Adrenal gland (tissue), 12 donors: ENCODE measurements around the gene NUP153. TPM values are rescaled to one million over a fixed set of nuclear protein-coding genes. Genes with fewer than 3 reads are reported as not detected.

Experiments
- DNase-seq, 7 donors: peaks; one replicate each; pipeline ENCODE4 v3.0.0-alpha.2; 2019 to 2020
- H3K27ac ChIP-seq, 5 donors: fragments of 200-600 bp; sonication (generic) in 4 of 5; 1 replicate in 3 of 5; 2 replicates in 2 of 5; pipeline versions ENCODE4 v1.5.1 to v1.8.0; 2016 to 2020; ENCODE audit warnings: mild to moderate bottlenecking in 1 of 5
- H3K27me3 ChIP-seq: fragments of 200-600 bp; 2 replicates; pipeline ENCODE4 v1.8.0; 2021
- H3K36me3 ChIP-seq, 2 donors: fragments of 200-600 bp; replicated peaks in 1 of 2; 1 replicate in 1 of 2; 2 replicates in 1 of 2; pipeline versions ENCODE4 v1.5.1 to v1.8.0; 2018 to 2022
- H3K4me1 ChIP-seq, 2 donors: fragments of 200-600 bp; replicated peaks in 1 of 2; 1 replicate in 1 of 2; 2 replicates in 1 of 2; pipeline versions ENCODE4 v1.5.1 to v1.8.0; 2018 to 2021
- H3K4me3 ChIP-seq, 4 donors: fragments of 200-600 bp; sonication (generic) in 3 of 4; one replicate each; pipeline ENCODE4 v1.5.1; 2016 to 2018
- H3K9me3 ChIP-seq, 3 donors: fragments of 200-600 bp; sonication (generic) in 1 of 3; replicated peaks in 1 of 3; 1 replicate in 2 of 3; 2 replicates in 1 of 3; pipeline versions ENCODE4 v1.5.1 to v1.8.0; 2016 to 2021
- POLR2A ChIP-seq, 2 donors: fragments of 450-650 bp; IDR thresholded peaks; one replicate each; pipeline ENCODE4 v1.6.1; 2017; ENCODE audit warnings: antibody characterized with exemption in 2 of 2, mild to moderate bottlenecking in 2 of 2, moderate library complexity in 1 of 2
- WGBS, 4 donors: extraction: QIAGEN DNeasy Blood & Tissue Kit in 2 of 4; methylation state at CpG; one replicate each; pipeline versions ENCODE4 v1.1.5 to v1.1.7; 2013 to 2017; 5-methylcytosine and 5-hydroxymethylcytosine counted together
- intact Hi-C, 2 donors: fragments of 100-400 bp; cut with DNase I; formaldehyde crosslinking; loops; one replicate each; pipeline versions ENCODE4 v1.14.1 to v1.15.0; 2022 to 2023
- polyA plus RNA-seq, 3 donors: library from polyadenylated mRNA; stranded (reverse); fragments of 200-250 nt in 2 of 3; fragments of 350-450 nt in 1 of 3; fragmentation: Illumina TruSeq in 1 of 3; extraction: RNeasy Lipid Tissue Mini Kit (QIAGEN cat#74804) in 1 of 3; gene quantifications; one replicate each; pipeline ENCODE4 v1.2.3, GENCODE V29; 2013 to 2014
- total RNA-seq, 9 donors: library from RNA; depleted of rRNA in 4 of 9; stranded (reverse); fragments of >200 nt in 4 of 9; fragments of 120-200 nt in 1 of 9; fragmentation: NEBNext Ultra II Directional in 1 of 9; extraction: Animal tissue kit (Norgen Biotek cat#: 25700) in 1 of 9; gene quantifications; one replicate each; pipeline versions ENCODE4 v1.1.0 to v1.2.4, GENCODE V29; 2013 to 2023
- TF ChIP-seq, protein P1 (sequence below), 6 experiments: fragments of 450-650 bp in 4 of 6; fragments of 200-600 bp in 2 of 6; sonication (generic) in 1 of 6; IDR thresholded peaks; 1 replicate in 5 of 6; 2 replicates in 1 of 6; pipeline versions ENCODE4 v1.5.1 to v1.8.0; 2016 to 2021; ENCODE audit warnings: antibody characterized with exemption in 6 of 6, mild to moderate bottlenecking in 2 of 6, moderate library complexity in 1 of 6
- donor health status: healthy with polysubstance abuse.
- donor health status: Bipolar disorder and iron deficiency.
- donor health status: DM: yes; HTN: yes; CAD: no.
- donor health status: DM: no; HTN: no; CAD: no.
- donor health status: DM: no; HTN: no; CAD: no.
- donor health status: DM: yes; HTN: yes; CAD: no.

The NUP153 gene
- total and polyA plus RNA-seq, 12 donors, result 4.6 to 31.4 (median 28.2) TPM

DNA sequence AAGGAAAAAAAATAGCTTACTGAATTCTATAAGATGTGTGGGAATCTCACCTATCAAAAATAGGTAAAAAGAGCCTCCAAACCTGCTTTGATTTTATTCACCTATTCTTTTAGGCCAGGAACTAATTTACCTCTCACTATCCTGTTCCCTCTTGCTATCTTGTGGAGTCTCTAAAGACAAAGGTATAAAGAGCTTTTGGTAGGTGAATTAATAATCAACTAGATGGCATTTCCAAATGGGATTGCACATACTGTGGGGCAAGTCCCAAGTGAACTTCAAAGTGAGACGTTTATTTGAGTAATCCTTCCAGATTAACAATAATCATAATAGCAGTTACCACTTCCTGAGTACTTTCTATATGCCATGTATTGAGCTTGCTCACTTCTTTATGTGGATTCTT lies 103.8 kb downstream of the NUP153 start:
- intact Hi-C loops, result loop anchor here (5.0 to 10.0 kb wide), 2 partner anchors 102 to 104 kb away; partner anchors contain the start of gene NUP153 (in 2 of the 2)
- H3K27ac ChIP-seq, result no peak overlapping the region
- H3K27me3 ChIP-seq, result no peaks in the 10 kb centered on the region
- DNase-seq, result no peak
- no peak for TF ChIP-seq POLR2A (IDR thresholded peaks at IDR 0.05)
- 32 to 47% (median 38%) methylated on average over 1 of the region's 1 CpG for WGBS, 4 donors
- H3K4me3 ChIP-seq, result no peak overlapping the region
- no peaks in the 10 kb centered on the region for H3K9me3 ChIP-seq
- H3K4me1 ChIP-seq, result peaks cover 5 to 22% of the 10 kb centered on the region in 2 donors
- H3K36me3 ChIP-seq, result peaks cover 0 to 14% of the 10 kb centered on the region in 2 donors

DNA sequence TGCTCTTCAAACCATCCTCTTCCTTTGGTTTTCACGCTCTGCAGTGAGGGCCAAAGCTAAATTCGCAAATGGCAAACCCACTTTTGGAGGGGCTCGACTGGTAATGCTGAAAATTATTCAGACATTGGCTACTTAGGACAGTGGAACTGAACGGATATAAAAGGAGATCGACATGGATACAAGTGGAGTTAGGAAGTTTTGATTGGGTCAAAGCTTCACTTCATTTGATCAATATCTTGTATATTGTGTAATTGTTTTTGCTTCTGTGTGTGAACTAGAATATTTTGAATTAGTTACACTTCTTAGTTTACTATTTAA lies 105.4 kb downstream of the NUP153 start:
- Histone ChIP-seq H3K4me3 (peak overlapping the region; percentile 68 to 98 (median 82)), H3K9me3 (no peaks in the 10 kb centered on the region), H3K27ac (peak overlapping the region in 3 of 5 donors; percentile 84 to 95 (median 95)), H3K27me3 (no peaks in the 10 kb centered on the region), H3K4me1 (peaks cover 5 to 22% of the 10 kb centered on the region in 2 donors), H3K36me3 (peaks cover 0 to 10% of the 10 kb centered on the region in 2 donors)
- DNase-seq, result no peak
- TF ChIP-seq POLR2A (IDR thresholded peaks at IDR 0.05), result no peak
- TF ChIP-seq, protein P1, sequence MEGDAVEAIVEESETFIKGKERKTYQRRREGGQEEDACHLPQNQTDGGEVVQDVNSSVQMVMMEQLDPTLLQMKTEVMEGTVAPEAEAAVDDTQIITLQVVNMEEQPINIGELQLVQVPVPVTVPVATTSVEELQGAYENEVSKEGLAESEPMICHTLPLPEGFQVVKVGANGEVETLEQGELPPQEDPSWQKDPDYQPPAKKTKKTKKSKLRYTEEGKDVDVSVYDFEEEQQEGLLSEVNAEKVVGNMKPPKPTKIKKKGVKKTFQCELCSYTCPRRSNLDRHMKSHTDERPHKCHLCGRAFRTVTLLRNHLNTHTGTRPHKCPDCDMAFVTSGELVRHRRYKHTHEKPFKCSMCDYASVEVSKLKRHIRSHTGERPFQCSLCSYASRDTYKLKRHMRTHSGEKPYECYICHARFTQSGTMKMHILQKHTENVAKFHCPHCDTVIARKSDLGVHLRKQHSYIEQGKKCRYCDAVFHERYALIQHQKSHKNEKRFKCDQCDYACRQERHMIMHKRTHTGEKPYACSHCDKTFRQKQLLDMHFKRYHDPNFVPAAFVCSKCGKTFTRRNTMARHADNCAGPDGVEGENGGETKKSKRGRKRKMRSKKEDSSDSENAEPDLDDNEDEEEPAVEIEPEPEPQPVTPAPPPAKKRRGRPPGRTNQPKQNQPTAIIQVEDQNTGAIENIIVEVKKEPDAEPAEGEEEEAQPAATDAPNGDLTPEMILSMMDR (IDR thresholded peaks at IDR 0.05), result no peak
- intact Hi-C loops, result loop anchor here (5.0 to 10.0 kb wide), 2 partner anchors 103 to 106 kb away; partner anchors contain the start of gene NUP153 (in 2 of the 2)
- WGBS, 4 donors, result 9 to 16% (median 14%) methylated on average over 5 of the region's 5 CpGs

- Histone ChIP-seq H3K27me3 (no peaks in the 10 kb centered on the region), H3K36me3 (peaks cover 0 to 10% of the 10 kb centered on the region in 2 donors), H3K4me1 (peaks cover 5 to 22% of the 10 kb centered on the region in 2 donors), H3K4me3 (peak overlapping the region; percentile 68 to 98 (median 82)), H3K9me3 (no peaks in the 10 kb centered on the region), H3K27ac (peak overlapping the region; percentile 80 to 95 (median 90))
- peak; percentile 28 to 64 (median 50) for DNase-seq
- intact Hi-C loops, result loop anchor here (5.0 to 10.0 kb wide), 2 partner anchors 104 to 107 kb away; partner anchors contain the start of gene NUP153 (in 2 of the 2)
- 0 to 8% (median 1%) methylated on average over 7 to 77 of the region's 77 CpGs for WGBS, 4 donors
- no peak for TF ChIP-seq POLR2A (IDR thresholded peaks at IDR 0.05)
- TF ChIP-seq, protein P1 (IDR thresholded peaks at IDR 0.05), result no peak
Measured at GRCh38 chr6:17600527-17601385, 106.0 kb downstream of the NUP153 start.

GRCh38 chr6:17599877-17600526 lies 106.7 kb downstream of the NUP153 start, which contains the start of gene FAM8A1:
Gene FAM8A1 (plus strand): TSS chr6:17600302. CDS start chr6:17600410, 108 bp downstream.
- peak; percentile 94 to 98 (median 96) for DNase-seq
- peak within 1 kb of the TSS; percentile 68 to 98 (median 82) for H3K4me3 ChIP-seq
- TF ChIP-seq, protein P1 (IDR thresholded peaks at IDR 0.05), result peak; percentile 33 to 84 (median 67)
- peak; percentile 25 to 66 for TF ChIP-seq POLR2A (IDR thresholded peaks at IDR 0.05)
- intact Hi-C loops, result loop anchor here (5.0 to 10.0 kb wide), 2 partner anchors 105 to 107 kb away; partner anchors contain the start of gene NUP153 (in 2 of the 2)
- H3K27ac ChIP-seq, result peak within 1 kb of the TSS; percentile 80 to 95 (median 90)
- 5 to 20% (median 13%) methylated on average over 8 to 42 of the region's 42 CpGs for WGBS, 4 donors
- H3K9me3 ChIP-seq, result no peaks in the 10 kb centered on the region
- H3K36me3 ChIP-seq, result peaks cover 0 to 8% of the 10 kb centered on the region in 2 donors
- peaks cover 5 to 22% of the 10 kb centered on the region in 2 donors for H3K4me1 ChIP-seq
- no peaks in the 10 kb centered on the region for H3K27me3 ChIP-seq
